Globus pallidus (tissue), 1 donor: ENCODE measurements around the gene TOPAZ1.

Experiments
- DNase-seq: peaks from one replicate; pipeline ENCODE4 v3.0.0-alpha.2; 2015; ENCODE audit warnings: low spot score

The TOPAZ1 gene

GRCh38 chr3:44248152-44248551 lies 6.5 kb downstream of the TOPAZ1 start:
- DNase-seq: no peak

DNA sequence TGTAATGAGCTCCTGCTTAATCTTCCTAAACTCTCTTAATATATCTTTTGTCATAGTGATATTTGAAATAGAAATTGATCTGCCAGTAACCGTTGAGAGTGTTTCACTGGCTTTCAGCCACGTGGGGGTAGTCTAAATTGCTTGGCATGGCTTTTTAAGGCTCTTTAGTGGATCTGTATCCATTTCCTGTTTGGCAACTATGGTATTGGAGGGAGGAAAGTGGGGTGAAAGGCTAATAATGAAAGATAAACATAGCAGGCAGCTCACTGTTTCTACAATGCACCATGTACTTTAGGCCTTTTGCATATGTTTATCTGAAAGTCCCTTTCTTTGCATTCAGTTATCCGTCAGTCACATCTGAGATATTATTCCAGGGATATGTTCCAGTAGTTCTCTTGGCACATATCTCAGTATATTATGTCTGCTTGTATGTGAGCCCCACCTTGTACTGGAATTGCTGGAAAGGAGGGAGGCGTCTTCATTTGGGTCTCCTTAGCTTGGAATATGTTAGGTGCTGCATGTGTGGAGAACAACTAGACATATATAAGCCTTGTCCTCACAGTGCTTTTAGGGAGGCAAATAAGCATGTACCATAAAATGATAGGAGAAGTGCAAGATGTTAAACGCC lies 10.8 kb downstream of the TOPAZ1 start:
- no peak for DNase-seq

DNA sequence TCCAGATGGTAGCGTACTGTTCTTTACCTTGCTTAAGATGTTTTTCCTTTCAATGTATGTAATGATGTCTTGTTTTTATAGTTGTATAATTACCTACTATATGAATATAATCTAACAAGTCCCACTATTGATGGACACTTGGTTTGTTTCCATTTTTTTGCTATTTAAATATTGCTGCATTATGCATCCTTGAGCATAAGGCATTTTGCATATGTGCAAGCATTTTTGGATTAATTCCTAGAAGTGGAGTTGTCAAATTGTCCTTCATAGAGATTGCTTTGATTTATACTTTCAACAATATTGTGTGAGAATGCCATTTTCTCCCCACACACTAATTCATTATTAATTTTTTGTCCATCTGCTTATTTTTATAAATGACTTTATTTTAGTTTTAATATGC lies 17.7 kb downstream of the TOPAZ1 start:
- no peak for DNase-seq

DNA sequence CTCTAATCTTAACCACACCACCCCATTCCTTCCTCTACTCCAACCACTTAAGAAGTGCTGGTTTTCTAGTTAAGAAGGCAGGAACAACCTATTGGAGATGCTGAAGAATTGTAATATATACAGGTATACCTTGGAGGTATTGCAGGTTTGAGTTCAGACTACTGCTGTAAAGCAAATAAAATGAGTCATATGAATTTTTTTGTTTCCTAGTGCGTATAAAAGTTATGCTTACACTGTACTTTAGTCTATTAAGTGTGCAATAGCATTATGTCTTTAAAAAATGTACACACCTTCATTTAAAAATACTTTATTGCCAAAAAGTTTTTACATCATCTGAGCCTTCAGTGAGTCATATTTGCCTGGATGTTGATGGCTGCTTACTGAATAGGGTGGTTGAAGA lies 22.5 kb downstream of the TOPAZ1 start:
- DNase-seq: no peak

DNA sequence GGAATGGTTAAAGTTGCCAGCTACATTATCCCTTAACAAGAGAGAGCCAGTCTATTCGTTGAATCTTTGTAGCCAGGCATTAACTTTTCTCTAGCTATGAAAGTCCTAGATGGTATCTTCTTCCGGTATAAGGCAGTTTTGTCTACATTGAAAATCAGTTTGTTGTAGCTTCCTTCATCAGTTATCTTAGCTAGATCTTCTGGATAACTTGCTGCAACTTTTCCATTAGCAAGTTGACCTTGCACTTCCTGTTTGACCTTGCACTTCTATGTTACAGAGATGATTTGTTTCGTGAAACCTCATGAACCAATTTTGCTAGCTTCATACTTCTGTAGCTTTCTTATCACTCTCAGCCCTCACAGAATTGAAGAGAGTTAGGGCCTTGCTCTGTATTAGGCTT lies 24.1 kb downstream of the TOPAZ1 start:
- DNase-seq: no peak

DNA sequence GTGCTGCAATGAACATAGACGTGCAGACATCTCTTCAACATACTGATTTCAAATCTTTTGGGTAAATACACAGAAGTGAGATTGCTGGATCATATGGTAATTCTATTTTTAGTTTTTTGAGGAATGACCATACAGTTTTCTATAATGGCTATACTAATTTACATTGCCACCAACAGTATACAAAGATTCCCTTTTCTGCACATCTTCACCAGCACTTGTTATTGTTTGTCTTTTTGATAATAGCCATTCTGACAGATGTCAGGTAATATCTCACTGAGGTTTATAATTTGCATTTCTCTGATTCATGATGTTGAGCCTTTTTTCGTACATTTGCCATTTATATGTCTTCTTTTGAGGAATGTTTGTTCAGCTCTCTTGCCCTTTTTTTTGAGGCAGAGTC lies 30.5 kb downstream of the TOPAZ1 start:
- DNase-seq: no peak

DNA sequence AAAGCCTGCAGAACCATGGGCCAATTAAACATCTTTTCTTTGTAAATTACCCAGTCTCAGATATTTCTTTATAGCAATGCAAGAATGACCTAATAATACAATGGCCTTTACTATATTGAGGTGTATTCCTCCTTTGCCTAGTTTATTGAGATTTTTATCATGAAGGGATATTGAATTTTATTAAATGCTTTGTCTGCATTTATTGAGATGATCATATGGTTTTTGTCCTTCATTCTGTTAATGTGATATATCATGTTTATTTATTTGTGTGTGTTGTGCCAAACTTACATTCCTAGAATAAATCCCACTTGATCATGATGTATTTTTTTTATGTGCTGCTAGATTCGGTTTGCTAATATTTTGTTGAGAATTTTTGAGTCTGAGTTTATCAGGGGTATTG lies 36.2 kb downstream of the TOPAZ1 start:
- no peak for DNase-seq

GRCh38 chr3:44280077-44280476 lies 38.4 kb downstream of the TOPAZ1 start:
- DNase-seq: no peak

- no peak for DNase-seq
Observed at GRCh38 chr3:44280631-44281030, 38.9 kb downstream of the TOPAZ1 start.

DNA sequence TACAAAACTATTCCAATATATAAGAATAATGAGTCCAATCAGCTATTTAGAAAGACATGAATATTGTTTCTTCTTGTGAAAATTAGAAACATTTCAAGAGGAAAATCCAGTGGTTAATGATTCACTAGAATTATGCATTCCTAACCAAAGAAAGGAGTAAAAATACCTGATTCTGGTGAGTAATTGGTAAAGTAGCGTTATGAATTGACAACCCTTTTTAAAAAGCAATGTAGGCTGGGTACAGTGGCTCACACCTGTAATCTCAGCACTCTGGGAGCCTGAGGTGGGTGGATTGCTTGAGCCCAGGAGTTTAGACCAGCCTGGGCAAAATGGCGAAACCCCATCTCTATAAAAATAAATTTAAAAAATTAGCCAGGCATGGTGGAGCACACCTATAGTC lies 43.3 kb downstream of the TOPAZ1 start:
- no peak for DNase-seq

DNA sequence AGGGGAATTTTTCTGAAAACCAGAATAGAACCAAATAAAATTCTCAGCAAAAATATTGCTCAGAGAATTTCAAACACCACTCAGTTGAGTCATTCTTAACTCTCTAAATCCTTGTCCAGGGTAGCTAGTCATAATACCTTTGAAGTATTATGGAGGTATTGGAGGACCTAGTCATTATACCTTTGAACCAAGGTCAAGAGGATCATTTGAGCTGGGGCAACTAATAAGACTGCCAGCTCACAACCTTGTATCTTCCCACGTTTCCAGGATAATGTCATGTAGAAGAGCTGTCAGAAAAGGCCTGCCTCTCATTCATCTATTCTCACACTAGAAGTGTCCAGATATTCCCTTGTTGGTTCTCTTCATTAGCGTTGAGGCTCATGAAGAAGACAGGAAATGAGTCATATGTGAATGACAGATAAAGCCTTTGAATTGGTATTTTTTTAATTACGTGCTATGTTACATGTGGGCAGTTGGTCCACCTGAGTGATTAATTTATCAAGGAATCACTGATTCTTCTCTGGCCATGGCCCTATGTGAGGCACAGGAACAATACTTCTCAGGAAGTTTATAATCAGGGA lies 48.3 kb downstream of the TOPAZ1 start:
- no peak for DNase-seq

GRCh38 chr3:44292276-44292675 lies 50.6 kb downstream of the TOPAZ1 start:
- no peak for DNase-seq

DNA sequence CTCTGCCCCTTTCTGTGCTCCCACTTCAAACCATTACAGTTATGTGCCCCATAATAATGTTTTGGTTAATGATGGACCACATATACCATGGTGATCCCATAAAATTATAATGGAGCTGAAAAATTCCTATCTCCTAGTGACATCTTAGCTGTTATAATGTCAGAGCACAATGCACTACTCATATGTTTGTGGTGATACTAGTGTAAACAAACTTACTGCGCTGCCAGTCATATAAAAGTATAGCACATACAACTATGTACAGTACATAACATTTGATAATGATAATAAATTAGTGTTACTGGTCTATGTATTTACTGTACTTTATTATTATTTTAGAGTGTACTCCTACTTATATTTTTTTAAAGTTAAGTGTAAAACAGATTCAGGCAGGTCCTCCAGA lies 51.3 kb downstream of the TOPAZ1 start:
- no peak for DNase-seq

DNA sequence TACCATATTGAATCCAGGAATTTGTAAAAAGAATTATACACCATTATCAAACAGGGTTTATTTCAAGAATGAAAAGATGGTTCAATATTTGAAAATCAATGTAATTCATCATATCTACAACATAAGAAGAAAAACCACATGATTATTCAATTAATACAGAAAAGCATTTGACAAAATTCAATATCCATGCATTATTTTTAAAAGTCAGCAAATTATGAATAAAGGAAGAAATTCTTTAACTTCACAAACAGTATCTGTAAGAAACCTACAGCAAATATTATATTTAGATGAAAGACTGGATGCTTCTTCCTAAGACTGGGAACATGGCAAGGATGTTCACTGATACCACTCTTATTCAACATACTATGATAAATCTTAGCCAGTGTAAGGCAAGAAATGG lies 55.6 kb downstream of the TOPAZ1 start:
- DNase-seq: no peak

GRCh38 chr3:44301746-44302145 lies 60.1 kb downstream of the TOPAZ1 start:
- no peak for DNase-seq

DNA sequence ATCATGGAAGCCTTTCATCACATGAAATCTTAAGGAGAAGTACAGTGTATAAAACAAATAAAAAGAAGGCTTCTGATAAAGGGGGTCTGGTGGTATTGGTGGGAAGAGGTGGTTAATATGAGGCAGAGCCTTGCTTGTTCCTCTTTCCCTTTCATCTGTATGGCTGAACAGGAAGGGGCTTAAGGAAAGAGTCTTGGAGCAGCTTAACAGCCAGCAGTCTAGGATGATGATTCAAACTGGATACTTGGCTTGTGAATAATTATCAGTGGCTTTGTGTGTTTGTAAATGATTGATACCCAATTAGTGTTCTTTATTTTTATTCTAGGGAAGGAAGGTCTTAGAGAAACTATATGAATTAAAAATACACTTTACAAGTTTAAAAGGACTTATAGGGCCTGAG lies 67.8 kb downstream of the TOPAZ1 start:
- no peak for DNase-seq

- no peak for DNase-seq
Observed at GRCh38 chr3:44318891-44319311, 77.2 kb downstream of the TOPAZ1 start.

GRCh38 chr3:44321335-44321734 lies 79.6 kb downstream of the TOPAZ1 start:
- DNase-seq: no peak

DNA sequence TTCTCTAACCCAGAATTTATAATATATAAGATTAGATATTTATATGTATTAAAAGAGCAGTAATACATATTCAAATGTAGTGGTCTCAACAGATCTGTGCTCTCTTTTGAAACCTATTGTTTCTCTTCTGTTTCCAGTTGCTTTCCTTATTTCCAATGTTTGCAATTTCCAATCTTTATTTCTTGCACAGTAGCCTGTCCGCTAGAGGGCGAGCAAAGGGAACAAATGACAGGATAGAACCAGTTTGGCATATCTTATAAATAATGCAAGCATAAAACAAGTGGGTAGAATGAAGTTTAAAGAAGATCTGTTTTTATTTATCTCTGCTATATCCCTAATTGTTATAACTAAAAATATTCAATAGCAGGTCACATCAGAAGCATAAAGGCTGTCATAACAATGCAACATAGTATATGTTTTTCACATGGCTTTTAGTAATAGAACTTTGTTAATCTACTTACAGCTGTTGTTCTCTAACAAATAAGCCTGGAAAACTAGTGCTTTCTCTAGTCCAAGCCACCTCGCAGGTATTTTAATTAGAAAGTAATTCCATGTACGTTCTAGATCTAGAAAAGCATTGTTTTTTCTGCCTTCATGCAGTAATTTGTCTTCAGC lies 81.8 kb downstream of the TOPAZ1 start:
- DNase-seq: peak; percentile 56

DNA sequence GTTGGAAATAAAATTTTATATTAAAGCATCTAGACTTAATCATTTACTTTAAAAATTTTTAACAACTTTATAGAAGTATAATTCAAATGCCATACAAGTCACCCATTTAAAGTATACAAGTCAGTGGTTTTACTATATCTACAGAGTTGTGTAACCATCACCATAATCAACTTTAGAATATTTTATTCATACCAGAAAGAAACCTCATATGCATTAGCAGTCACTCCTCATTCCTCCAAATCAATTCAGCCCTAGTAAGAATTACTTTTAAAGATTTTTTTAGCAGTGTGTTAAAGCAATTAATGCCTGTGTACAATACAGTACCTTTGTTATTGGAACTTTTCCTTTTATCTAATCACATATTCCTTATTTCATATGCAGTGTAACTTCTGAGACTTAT lies 82.9 kb downstream of the TOPAZ1 start:
- no peak for DNase-seq

DNA sequence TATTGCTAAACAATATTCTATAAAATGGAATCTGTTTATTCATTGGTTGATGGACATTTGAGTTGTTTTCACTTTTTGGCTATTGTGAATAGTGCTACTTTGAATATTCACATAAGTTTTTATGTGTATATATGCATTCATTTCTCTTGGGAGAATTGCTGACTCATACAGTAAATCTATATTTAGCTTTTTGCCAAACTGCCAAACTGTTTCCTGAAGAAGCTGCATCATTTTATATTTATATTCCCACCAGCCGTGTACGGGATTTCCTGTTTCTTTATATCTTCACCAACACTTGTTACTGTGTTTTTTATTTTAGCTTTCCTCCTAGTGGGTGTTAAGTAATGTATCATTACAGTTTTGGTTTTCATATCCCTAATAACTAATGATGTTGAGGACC lies 84.3 kb downstream of the TOPAZ1 start:
- DNase-seq: no peak

GRCh38 chr3:44326515-44326914 lies 84.8 kb downstream of the TOPAZ1 start:
- no peak for DNase-seq

DNA sequence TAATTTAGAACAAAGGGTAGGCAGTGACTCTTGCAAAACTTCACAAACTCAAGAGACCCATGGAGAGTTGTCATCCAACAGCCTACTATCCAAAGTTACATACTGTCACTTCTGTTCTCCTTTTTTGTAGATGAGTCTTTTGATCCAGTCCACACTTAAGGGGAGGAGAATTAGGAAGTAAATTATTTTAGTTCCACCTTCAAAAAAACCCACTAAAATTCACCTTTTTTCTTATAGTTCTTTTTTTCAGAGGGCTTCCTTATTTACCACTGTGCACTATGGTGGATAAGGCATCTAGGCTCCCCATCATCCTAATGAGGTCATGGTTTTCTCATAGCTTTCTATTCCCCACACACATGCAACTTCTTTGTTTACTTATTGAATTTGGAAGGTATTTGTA lies 88.3 kb downstream of the TOPAZ1 start:
- no peak for DNase-seq

- DNase-seq: no peak
Observed at GRCh38 chr3:44330444-44330843, 88.8 kb downstream of the TOPAZ1 start.
